KG1 (cell line): ENCODE data around the gene MAP4K4.
"Not testable (repeated sequence)": the region's sequence is repeated elsewhere in the genome, so short reads cannot be mapped to it uniquely, and the experiment has no call there.

Experiments used
- DNase-seq: peaks from one replicate; lab custom pipeline; 2025; lab: John Stamatoyannopoulos, UW

Gene MAP4K4

GRCh38 chr2:101768556-101769220, 71.2 kb downstream of the MAP4K4 start:
- no peak for DNase-seq

- DNase-seq, result not testable (repeated sequence)
These were observed 72.2 kb downstream of the MAP4K4 start for GRCh38 chr2:101769726-101770125.

- DNase-seq, result peak; percentile 14
These were observed 73.2 kb downstream of the MAP4K4 start for GRCh38 chr2:101770726-101771125.

- DNase-seq, result no peak
These were observed 73.9 kb downstream of the MAP4K4 start for GRCh38 chr2:101771227-101771902.

GRCh38 chr2:101771910-101772321, 74.4 kb downstream of the MAP4K4 start:
- DNase-seq, result no peak

GRCh38 chr2:101773137-101773536, 75.6 kb downstream of the MAP4K4 start:
- DNase-seq, result no peak

- DNase-seq, result not testable (repeated sequence)
These were observed 76.5 kb downstream of the MAP4K4 start for GRCh38 chr2:101773961-101774360.

GRCh38 chr2:101775092-101775491, 77.6 kb downstream of the MAP4K4 start:
- DNase-seq, result no peak

GRCh38 chr2:101775636-101776035, 78.1 kb downstream of the MAP4K4 start:
- no peak for DNase-seq

- no peak for DNase-seq
These were observed 78.9 kb downstream of the MAP4K4 start for GRCh38 chr2:101776172-101777043.

GRCh38 chr2:101777337-101777736, 79.8 kb downstream of the MAP4K4 start:
- DNase-seq, result no peak

- DNase-seq, result no peak
These were observed 80.6 kb downstream of the MAP4K4 start for GRCh38 chr2:101778102-101778501.

- DNase-seq, result no peak
These were observed 81.7 kb downstream of the MAP4K4 start for GRCh38 chr2:101779190-101779589.

- DNase-seq, result no peak
These were observed 82.1 kb downstream of the MAP4K4 start for GRCh38 chr2:101779656-101780055.

GRCh38 chr2:101781326-101781725, 83.8 kb downstream of the MAP4K4 start:
- DNase-seq, result peak; percentile 32

- no peak for DNase-seq
These were observed 84.4 kb downstream of the MAP4K4 start for GRCh38 chr2:101781791-101782426.

- DNase-seq, result no peak
These were observed 84.9 kb downstream of the MAP4K4 start for GRCh38 chr2:101782427-101782792.

GRCh38 chr2:101787097-101787496, 89.6 kb downstream of the MAP4K4 start:
- DNase-seq, result no peak

- DNase-seq, result no peak
These were observed 91.1 kb downstream of the MAP4K4 start for GRCh38 chr2:101788565-101788964.

- DNase-seq, result no peak
These were observed 91.8 kb downstream of the MAP4K4 start for GRCh38 chr2:101788995-101789970.

GRCh38 chr2:101790416-101790815, 92.9 kb downstream of the MAP4K4 start:
- DNase-seq, result no peak
